ENCODE data around the gene RNFT1. TPM values are rescaled to one million over a fixed set of nuclear protein-coding genes. Genes with fewer than 3 reads are reported as not detected.

Gene RNFT1
- total and polyA plus RNA-seq, 3 experiments from 2014 or later: 17.5 to 28.0 (median 21.8) TPM

GRCh38 chr17:59914274-59914854 is 50.2 kb downstream of the RNFT1 start:
- H3K27me3 Mint-ChIP-seq: no peaks in the 10 kb centered on the region
- Histone ChIP-seq H3K4me1 (ENCODE audit: insufficient read depth, low read length) (no peaks in the 10 kb centered on the region), H3K9me3 (ENCODE audit: low read length) (no peaks in the 10 kb centered on the region), H3K4me3 (ENCODE audit: low read length) (no peak overlapping the region), H3K27me3 (ENCODE audit: insufficient read depth, low read length, poor library complexity, severe bottlenecking) (no peaks in the 10 kb centered on the region), H3K27ac (ENCODE audit: low read depth, low read length) (no peak overlapping the region), H3K36me3 (ENCODE audit: insufficient read depth, low read length) (peaks cover 20% of the 10 kb centered on the region)
- DNase-seq: peak in 2 of 5 donors; percentile 32 to 40
- peaks cover 3 to 7% (median 6%) of the 10 kb centered on the region in 3 donors for H3K4me1 Mint-ChIP-seq
- ChIA-PET POLR2A (interaction anchor here (0.6 kb wide), 1 partner anchor 200 kb away, joined by 3 read pairs; no protein-coding TSS in a partner anchor), CTCF (interaction anchor here (0.6 to 4.1 kb wide), 13 partner anchors 8 to 161 kb away, joined by 3 to 30 read pairs (median 4); partner anchors contain the start of genes RPS6KB1 and TUBD1)
- H3K36me3 Mint-ChIP-seq: peaks cover 4 to 66% (median 16%) of the 10 kb centered on the region in 3 donors
- H3K9me3 Mint-ChIP-seq: no peaks in the 10 kb centered on the region
- H3K4me3 Mint-ChIP-seq: no peak overlapping the region
- H3K27ac Mint-ChIP-seq: no peak overlapping the region

- H3K4me3 Mint-ChIP-seq: peak overlapping the region in 1 of 7 donors; percentile 56
- DNase-seq: no peak
- H3K9me3 ChIP-seq (ENCODE audit: low read length): no peaks in the 10 kb centered on the region
- H3K36me3 ChIP-seq (ENCODE audit: insufficient read depth, low read length): peaks cover 4% of the 10 kb centered on the region
- CTCF ChIA-PET: no interaction called here
- no peaks in the 10 kb centered on the region for H3K9me3 Mint-ChIP-seq
- no peaks in the 10 kb centered on the region for H3K4me1 ChIP-seq (ENCODE audit: insufficient read depth, low read length)
- peak overlapping the region in 1 of 8 donors; percentile 38 for H3K27ac Mint-ChIP-seq
- H3K27ac ChIP-seq (ENCODE audit: low read depth, low read length): no peak overlapping the region
- no peak overlapping the region for H3K4me3 ChIP-seq (ENCODE audit: low read length)
- H3K27me3 Mint-ChIP-seq: no peaks in the 10 kb centered on the region
- peaks cover 20 to 38% (median 21%) of the 10 kb centered on the region in 3 donors for H3K4me1 Mint-ChIP-seq
- no peaks in the 10 kb centered on the region for H3K27me3 ChIP-seq (ENCODE audit: insufficient read depth, low read length, poor library complexity, severe bottlenecking)
- H3K36me3 Mint-ChIP-seq: peaks cover 0 to 42% (median 1%) of the 10 kb centered on the region in 3 donors
- POLR2A ChIA-PET: no interaction called here
Measured at GRCh38 chr17:59907467-59907866, 57.1 kb downstream of the RNFT1 start.

DNA sequence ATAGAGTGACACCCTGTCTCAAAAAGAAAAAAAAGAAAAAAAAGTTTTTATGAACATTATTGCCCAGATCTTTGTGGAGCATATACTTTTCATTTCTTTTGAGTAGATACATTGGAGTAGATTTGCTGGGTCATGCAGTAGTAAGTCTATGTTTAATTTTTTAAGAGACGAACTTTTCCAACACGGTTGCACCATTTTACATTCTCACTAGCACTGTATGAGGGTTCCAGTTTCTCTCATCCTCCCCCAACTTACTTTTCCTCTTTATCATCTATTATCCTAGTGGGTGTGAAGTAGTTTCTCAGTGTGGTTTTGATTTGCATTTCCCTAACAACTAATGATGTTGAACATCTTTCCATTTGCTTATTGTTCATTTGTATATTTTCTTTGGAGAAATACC is 61.1 kb downstream of the RNFT1 start:
- Histone ChIP-seq H3K4me3 (ENCODE audit: low read length) (no peak overlapping the region), H3K27ac (ENCODE audit: low read depth, low read length) (no peak overlapping the region), H3K27me3 (ENCODE audit: insufficient read depth, low read length, poor library complexity, severe bottlenecking) (no peaks in the 10 kb centered on the region), H3K9me3 (ENCODE audit: low read length) (no peaks in the 10 kb centered on the region), H3K36me3 (ENCODE audit: insufficient read depth, low read length) (no peaks in the 10 kb centered on the region), H3K4me1 (ENCODE audit: insufficient read depth, low read length) (peaks cover 12% of the 10 kb centered on the region)
- Mint-ChIP-seq H3K4me1 (peaks cover 27 to 53% (median 31%) of the 10 kb centered on the region in 3 donors), H3K9me3 (no peaks in the 10 kb centered on the region), H3K27ac (peak overlapping the region in 7 of 8 donors; percentile 4 to 72 (median 10)), H3K27me3 (no peaks in the 10 kb centered on the region), H3K36me3 (peaks cover 0 to 29% (median 3%) of the 10 kb centered on the region in 3 donors), H3K4me3 (no peak overlapping the region)
- ChIA-PET POLR2A (interaction anchor here (0.6 kb wide), 1 partner anchor 34 kb away, joined by 4 read pairs; no protein-coding TSS in a partner anchor), CTCF (interaction anchor here (0.9 kb wide), 1 partner anchor 11 kb away, joined by 3 read pairs; no protein-coding TSS in a partner anchor)
- no peak for DNase-seq

Other genes starting within 250 kb of the RNFT1 start
- gene TUBD1, start 71.8 kb downstream of the RNFT1 start, total RNA-seq: 10 to 100 TPM in 1 of 2 experiments, 1 to 10 TPM in 1; 9.5 to 11.9 TPM
- gene TUBD1, start 71.8 kb downstream of the RNFT1 start, polyA plus RNA-seq: 17.3 TPM
- 10 to 100 TPM; 44.5 to 52.3 TPM for gene RPS6KB1, start 71.6 kb downstream of the RNFT1 start, total RNA-seq
- 24.4 TPM for gene RPS6KB1, start 71.6 kb downstream of the RNFT1 start, polyA plus RNA-seq
- gene HEATR6, start 114.2 kb upstream of the RNFT1 start, total RNA-seq: 10 to 100 TPM; 22.8 to 24.0 TPM
- 7.6 TPM for gene HEATR6, start 114.2 kb upstream of the RNFT1 start, polyA plus RNA-seq
- not detected for gene CA4, start 185.2 kb upstream of the RNFT1 start, total RNA-seq
- gene CA4, start 185.2 kb upstream of the RNFT1 start, polyA plus RNA-seq: not detected

All from CD8-positive, alpha-beta memory T cell (primary cell).